ENCODE results near the gene UXS1.

GRCh38 chr2:106187273-106187891, 6.7 kb downstream of the UXS1 start:
- TF ChIP-seq CTCF (IDR thresholded peaks at IDR 0.05) (no peak), POLR2AphosphoS5 (IDR thresholded peaks at IDR 0.05) (no peak), EP300 (IDR thresholded peaks at IDR 0.05) (no peak)

Measured in sigmoid colon (tissue), 4 donors.